Stimulated activated CD8-positive, alpha-beta memory T cell treated with anti-CD3 and anti-CD28 coated beads, Interleukin-7, amount 100 ng/mL, for 48 hours (primary cell): ENCODE data around the gene SPEF1.

Source experiments
- DNase-seq, 2 donors: peaks; one replicate each; pipeline ENCODE4 v3.0.0-alpha.2; 2020; ENCODE audit warnings: low read depth in 1 of 2; ENCODE audit errors: extremely low read depth in 1 of 2

SPEF1 gene

DNA sequence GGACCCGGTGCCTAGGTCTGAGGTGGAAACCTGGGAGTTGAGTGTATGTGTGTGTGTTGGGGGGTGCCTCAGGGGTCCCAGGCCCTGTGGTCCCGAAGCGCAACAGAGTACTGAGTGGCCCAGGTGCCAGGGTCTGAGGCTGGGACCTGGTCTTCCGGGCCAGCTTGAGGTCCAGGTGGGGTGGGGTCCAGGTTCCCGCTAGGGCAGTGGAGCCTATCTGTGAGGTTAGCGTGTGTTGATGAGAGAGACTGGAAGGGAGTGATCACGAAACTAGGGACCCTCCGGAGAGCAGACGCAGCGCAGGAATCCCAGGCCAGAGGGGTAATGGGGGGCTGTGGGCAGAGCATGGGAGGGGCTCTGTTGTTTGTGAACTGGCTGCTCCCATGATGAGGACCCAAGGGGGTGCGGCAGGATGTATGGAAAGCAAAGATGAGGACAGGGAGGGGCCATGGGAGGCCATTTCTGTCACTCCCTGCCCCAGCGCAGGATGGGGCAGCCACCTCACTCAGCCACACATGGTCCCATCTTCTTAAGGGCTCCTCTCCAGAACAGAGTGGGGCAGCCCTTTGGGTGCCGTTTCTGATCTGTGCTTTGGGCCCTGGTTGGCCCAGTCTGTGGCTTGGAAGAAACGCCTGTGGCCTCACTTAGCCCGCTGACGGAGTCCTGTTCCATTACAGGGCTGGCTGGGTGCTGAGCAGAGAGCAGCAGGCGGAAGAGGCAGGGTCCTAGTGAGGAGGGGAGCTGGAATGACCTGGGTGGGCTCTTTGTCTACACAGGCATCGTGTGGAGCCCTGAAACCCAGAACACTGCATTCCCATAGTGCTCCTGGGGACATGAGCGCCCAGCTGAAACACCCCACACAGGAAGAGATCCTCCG lies 47.9 kb downstream of the SPEF1 start:
- no peak for DNase-seq

DNA sequence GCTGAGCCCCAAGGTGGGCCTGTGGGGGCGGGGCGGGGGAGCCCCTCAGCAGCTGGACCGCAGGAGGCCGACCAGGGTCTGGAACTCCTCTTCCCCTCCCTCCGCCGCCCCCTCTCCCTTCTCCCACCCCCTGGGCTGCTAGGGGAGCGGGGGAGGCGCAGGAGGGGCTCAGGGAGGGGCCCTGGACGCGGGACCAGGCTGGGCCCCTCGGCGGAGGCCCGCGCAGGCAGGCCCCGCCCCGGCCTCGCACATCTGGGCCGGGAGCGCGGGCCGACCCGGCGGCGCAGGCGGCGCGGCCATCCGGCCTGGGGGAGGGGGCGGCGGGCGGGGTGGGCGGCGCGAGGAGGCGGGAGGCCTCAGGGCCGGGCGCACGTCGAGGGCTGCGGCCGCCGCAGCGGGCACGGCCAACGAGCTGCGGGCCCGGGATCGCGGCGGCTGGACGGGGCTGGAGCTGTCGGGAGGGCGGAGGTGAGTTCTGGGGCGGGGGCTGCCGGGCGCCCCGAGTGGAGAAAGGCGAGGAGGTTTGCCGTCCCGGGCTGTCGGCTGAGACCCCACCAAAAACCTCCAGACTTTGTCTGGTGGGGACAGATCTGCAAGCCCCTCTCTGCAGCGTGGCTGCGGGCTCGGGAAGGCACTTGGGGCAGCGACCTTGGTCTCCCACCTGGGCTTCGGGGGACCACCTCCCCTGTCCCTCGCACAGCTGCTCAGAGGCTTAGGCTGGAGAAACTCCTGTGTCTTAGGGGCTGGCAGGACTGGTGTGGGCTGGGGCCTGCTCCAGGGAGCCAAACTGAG lies 48.7 kb downstream of the SPEF1 start, which contains the start of gene HSPA12B:
Gene HSPA12B (plus strand): TSS at position 359 of the 792 bp plus-strand sequence. CDS start 5,990 bp downstream, outside the sequence.
- DNase-seq = no peak

DNA sequence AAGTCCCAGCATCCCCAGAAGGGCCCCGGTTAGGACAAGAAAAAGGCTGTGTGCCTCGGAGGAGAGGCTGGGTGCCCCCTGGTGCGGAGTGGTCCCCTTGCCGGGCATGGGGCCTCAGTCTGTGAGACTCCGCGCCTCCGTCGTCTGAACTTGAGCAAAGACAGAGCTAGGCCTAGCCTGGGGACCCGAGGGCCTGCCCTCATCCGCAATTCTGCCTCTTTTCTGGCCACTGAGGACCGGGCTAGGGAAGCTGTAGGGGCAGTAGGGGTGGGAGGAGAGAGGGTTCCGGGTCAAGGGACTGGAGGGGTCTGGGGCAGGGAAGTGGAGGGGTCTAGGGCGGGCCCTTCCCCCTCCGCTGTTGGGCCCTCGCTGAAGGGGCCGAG lies 49.3 kb downstream of the SPEF1 start:
- no peak for DNase-seq

DNA sequence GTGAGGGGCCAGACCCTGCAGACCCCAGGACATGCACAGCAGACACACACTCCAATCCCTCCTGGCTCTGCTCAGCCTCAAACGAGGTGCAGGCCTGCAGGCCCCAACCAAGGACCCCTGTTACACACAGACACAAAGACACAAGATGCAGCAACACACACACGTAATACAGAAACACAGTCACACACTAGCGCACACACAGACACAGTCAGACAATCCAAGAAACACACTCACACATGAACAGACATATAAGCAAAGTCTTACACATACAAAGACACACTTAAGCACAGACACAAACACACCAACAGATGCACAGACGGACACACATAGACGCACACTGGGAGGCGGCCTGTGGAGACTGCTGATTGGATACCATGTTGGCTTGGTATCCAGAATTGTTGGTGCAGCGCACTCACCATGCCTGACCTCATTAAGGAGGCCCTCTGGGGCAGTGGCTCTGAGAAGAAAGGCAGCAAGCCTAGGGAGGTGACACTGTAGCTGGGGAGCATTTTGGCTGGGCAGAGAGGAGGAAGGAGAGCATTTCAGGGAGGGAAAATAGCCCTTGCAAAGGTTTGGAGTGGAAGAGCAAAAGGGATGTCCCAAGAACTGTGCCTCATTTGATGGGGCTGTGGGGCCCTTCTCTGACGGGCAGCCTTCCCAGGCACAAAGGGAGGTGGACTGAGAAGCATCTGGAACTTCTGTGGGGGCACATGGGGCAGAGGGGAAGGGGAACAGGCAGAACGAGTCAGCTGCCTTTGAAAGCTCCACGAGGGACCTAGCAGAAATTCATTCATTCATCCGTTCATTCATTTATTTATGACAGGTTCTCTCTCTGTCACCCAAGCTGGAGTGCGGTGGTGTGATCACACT lies 50.2 kb downstream of the SPEF1 start:
- DNase-seq = no peak

- no peak for DNase-seq
Observed at GRCh38 chr20:3729811-3730540, 51.3 kb downstream of the SPEF1 start.

- DNase-seq = no peak
Observed at GRCh38 chr20:3729378-3729777, 51.9 kb downstream of the SPEF1 start.

DNA sequence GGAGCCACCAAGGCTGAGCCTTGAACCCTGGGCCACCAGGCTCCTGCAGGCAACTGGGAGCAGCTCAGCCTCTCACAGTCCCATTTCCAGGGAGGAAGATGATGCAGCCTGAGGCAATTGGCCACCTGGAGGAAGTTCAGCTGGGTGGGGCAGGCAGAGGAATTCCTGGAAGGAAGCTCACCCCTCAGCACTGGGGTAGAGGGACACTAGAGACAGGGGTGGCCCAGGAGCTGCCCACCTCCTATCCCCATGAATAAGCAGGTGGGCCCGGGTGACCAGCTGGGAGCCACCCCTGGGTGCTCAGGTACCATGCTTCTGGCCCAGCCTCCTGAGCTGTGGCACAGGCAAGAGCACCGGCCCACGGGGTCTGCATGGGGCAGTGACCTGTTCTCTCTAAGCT lies 52.4 kb downstream of the SPEF1 start:
- no peak for DNase-seq

DNA sequence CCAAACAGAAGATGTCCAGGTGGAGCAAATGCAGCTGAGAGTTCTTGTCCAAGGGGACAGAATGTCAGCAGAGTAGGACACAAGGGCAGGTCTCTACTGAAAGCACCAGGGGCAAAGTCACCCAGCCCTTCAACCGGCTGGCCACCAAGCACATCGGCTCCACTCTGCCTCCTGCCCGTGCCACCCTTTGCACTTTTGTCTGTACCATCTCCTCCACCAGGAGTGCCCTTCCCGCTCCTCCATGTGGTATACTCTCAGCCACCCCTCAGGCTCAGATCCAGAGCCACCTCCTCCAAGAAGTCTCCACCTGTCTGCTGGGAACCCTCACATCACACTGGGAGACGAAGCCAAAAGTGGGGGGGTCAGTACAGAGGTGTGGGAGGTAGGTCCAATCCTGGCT lies 52.9 kb downstream of the SPEF1 start:
- no peak for DNase-seq
